ENCODE measurements around the gene ELL. TPM values are rescaled to one million over a fixed set of nuclear protein-coding genes. Genes with fewer than 3 reads are reported as not detected.

The ELL gene
- polyA plus RNA-seq, 3 donors = 12.2 to 35.3 (median 12.6) TPM

- Histone ChIP-seq H3K9ac (ENCODE audit: insufficient read depth, low read length, poor library complexity, severe bottlenecking) (no peak overlapping the region), H2AFZ (ENCODE audit: insufficient read depth, low read depth, low read length, poor library complexity, severe bottlenecking) (no peak overlapping the region), H3K79me2 (ENCODE audit: insufficient read depth, low read length) (peaks cover 45% of the 10 kb centered on the region), H3K36me3 (replicated peaks in 1 of 2; ENCODE audit: control insufficient read depth in 1 of 2, insufficient read depth in 2 of 2, low read length in 2 of 2) (no peaks in the 10 kb centered on the region), H3K4me2 (replicated peaks; ENCODE audit: extremely low read depth, low read length, poor library complexity, severe bottlenecking) (no peak overlapping the region), H3K27me3 (ENCODE audit: control insufficient read depth in 2 of 2, insufficient read depth in 2 of 2, low read length in 2 of 2) (no peaks in the 10 kb centered on the region), H3K9me3 (replicated peaks in 1 of 2; ENCODE audit: control insufficient read depth in 1 of 2, insufficient read depth in 1 of 2, low read length in 2 of 2) (no peaks in the 10 kb centered on the region), H4K20me1 (ENCODE audit: insufficient read depth, low read length) (peaks cover 100% of the 10 kb centered on the region), H3K4me1 (ENCODE audit: control insufficient read depth in 1 of 2, insufficient read depth in 2 of 2, low read length in 2 of 2) (peaks cover 21 to 35% of the 10 kb centered on the region in 2 donors), H3K4me3 (replicated peaks in 1 of 3; ENCODE audit: low read depth in 2 of 3, low read length in 3 of 3) (no peak overlapping the region), H3K27ac (ENCODE audit: low read depth in 1 of 2, low read length in 2 of 2) (no peak overlapping the region)
- WGBS (ENCODE audit: insufficient coverage) = 99% methylated on average over 6 of the region's 8 CpGs
- Mint-ChIP-seq H3K36me3 (peaks cover 8 to 38% of the 10 kb centered on the region in 2 donors), H3K4me1 (peaks cover 33% of the 10 kb centered on the region), H3K4me3 (no peak overlapping the region), H3K27ac (peak overlapping the region in 1 of 7 donors; percentile 14), H3K27me3 (ENCODE audit: low read depth in 3 of 3) (peaks cover 0 to 3% (median 2%) of the 10 kb centered on the region in 3 donors), H3K9me3 (no peaks in the 10 kb centered on the region)
- intact Hi-C loops (cut with micrococcal nuclease) = no loop called here
- DNase-seq = no peak
- no peak for TF ChIP-seq CTCF (IDR thresholded peaks at IDR 0.05)
Observed at GRCh38 chr19:18426416-18426767, 95.5 kb downstream of the ELL start.

DNA sequence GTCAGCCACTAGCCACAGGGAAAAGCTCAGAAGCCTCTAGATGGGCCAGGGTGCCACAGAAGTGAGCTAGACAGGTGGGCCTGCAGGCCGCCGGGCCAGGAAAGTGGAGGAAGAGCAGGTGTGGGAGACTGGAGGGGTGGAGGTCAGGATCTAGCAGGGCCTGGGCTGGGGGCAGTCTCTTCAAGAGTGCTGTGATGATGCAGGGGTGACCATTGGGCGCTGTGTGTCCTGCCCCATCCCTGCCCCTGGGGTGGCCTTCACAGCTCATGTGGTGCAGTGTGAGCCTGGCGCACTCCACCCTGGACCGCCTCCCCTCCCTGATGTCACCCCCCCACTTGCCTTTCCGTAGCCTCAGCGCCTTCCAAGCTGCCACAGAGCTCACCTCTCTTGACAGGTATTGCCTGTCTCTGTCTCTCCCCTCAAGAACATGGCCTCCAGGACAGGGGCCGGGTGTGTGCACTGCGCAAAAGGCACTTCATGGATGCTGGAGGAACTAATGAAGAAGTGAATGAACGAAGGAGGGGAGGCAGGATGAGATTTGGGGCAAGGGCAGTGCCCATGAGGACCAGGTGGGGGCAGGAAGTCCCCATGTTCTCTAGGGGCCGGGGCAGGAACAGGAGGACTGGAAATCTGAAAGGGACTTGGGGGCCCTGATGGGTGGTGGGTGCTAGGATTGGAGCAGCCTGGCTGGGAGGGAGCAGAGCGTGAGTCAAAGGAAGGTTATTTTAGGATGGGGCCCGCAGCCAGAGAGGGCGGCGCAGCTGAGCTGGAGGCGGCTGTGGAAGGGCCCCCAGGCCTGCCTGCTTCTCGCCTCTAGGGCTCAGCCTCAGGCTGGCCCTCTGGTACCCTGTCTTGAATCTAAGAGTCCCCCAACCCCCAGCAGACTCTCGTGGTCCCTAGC, 96.1 kb downstream of the ELL start:
- Histone ChIP-seq H3K4me3 (replicated peaks in 1 of 3; ENCODE audit: low read depth in 2 of 3, low read length in 3 of 3) (no peak overlapping the region), H3K79me2 (ENCODE audit: insufficient read depth, low read length) (peaks cover 51% of the 10 kb centered on the region), H3K27me3 (ENCODE audit: control insufficient read depth in 2 of 2, insufficient read depth in 2 of 2, low read length in 2 of 2) (no peaks in the 10 kb centered on the region), H3K9ac (ENCODE audit: insufficient read depth, low read length, poor library complexity, severe bottlenecking) (no peak overlapping the region), H2AFZ (ENCODE audit: insufficient read depth, low read depth, low read length, poor library complexity, severe bottlenecking) (no peak overlapping the region), H3K36me3 (replicated peaks in 1 of 2; ENCODE audit: control insufficient read depth in 1 of 2, insufficient read depth in 2 of 2, low read length in 2 of 2) (no peaks in the 10 kb centered on the region), H3K27ac (ENCODE audit: low read depth in 1 of 2, low read length in 2 of 2) (no peak overlapping the region), H3K9me3 (replicated peaks in 1 of 2; ENCODE audit: control insufficient read depth in 1 of 2, insufficient read depth in 1 of 2, low read length in 2 of 2) (no peaks in the 10 kb centered on the region), H3K4me2 (replicated peaks; ENCODE audit: extremely low read depth, low read length, poor library complexity, severe bottlenecking) (no peak overlapping the region), H4K20me1 (ENCODE audit: insufficient read depth, low read length) (peaks cover 100% of the 10 kb centered on the region), H3K4me1 (ENCODE audit: control insufficient read depth in 1 of 2, insufficient read depth in 2 of 2, low read length in 2 of 2) (peaks cover 27 to 41% of the 10 kb centered on the region in 2 donors)
- TF ChIP-seq CTCF (IDR thresholded peaks at IDR 0.05) = no peak
- peaks cover 0 to 6% (median 2%) of the 10 kb centered on the region in 3 donors for H3K27me3 Mint-ChIP-seq (ENCODE audit: low read depth in 3 of 3)
- H3K27ac Mint-ChIP-seq = peak overlapping the region in 3 of 7 donors; percentile 16 to 67 (median 54)
- H3K4me3 Mint-ChIP-seq = no peak overlapping the region
- H3K36me3 Mint-ChIP-seq = peaks cover 8 to 36% of the 10 kb centered on the region in 2 donors
- 67% methylated on average over 9 of the region's 18 CpGs for WGBS (ENCODE audit: insufficient coverage)
- no peaks in the 10 kb centered on the region for H3K9me3 Mint-ChIP-seq
- no peak for DNase-seq
- peaks cover 40% of the 10 kb centered on the region for H3K4me1 Mint-ChIP-seq
- intact Hi-C loops (cut with micrococcal nuclease) = no loop called here

Data from CD14-positive monocyte (primary cell).